ENCODE results near the gene GTF2A1L. TPM values are rescaled to one million over a fixed set of nuclear protein-coding genes. Genes with fewer than 3 reads are reported as not detected.
A peak's percentile ranks its signal among the peaks of the same experiment; 100 is the strongest.

Gene GTF2A1L
- polyA plus RNA-seq, 2 of the 4 experiments (the other 2 are of a cell fraction): not detected

- 0% methylated on average over 2 of the region's 2 CpGs for WGBS (ENCODE audit: missing lambda C conversion rate)
- Histone ChIP-seq H3K4me1 (no peaks in the 10 kb centered on the region), H3K27ac (no peak overlapping the region), H3K4me3 (no peak overlapping the region), H3K4me2 (no peak overlapping the region), H3K9me3 (no peaks in the 10 kb centered on the region)
- POLR2A ChIA-PET: no interaction called here
- no peak for DNase-seq (ENCODE audit: low read depth in 1 of 2, low spot score in 1 of 2)
- CTCF ChIA-PET: interaction anchor here (0.6 to 1.2 kb wide), 2 partner anchors 22 to 1741 kb away, joined by 3 read pairs; no protein-coding TSS in a partner anchor
- ATAC-seq: no peak
- FAIRE-seq: no peak
- no peak for TF ChIP-seq HEYL (CRISPR knock-in tag; IDR thresholded peaks at IDR 0.05)
- TF ChIP-seq RARB (CRISPR knock-in tag; IDR thresholded peaks at IDR 0.05): no peak
- no peak for TF ChIP-seq BCL3 (IDR thresholded peaks at IDR 0.05)
- TF ChIP-seq CBX2 (IDR thresholded peaks at IDR 0.05; ENCODE audit: borderline replicate concordance, low read depth): no peak
- no peak for TF ChIP-seq ELK1 (IDR thresholded peaks at IDR 0.05; ENCODE audit: low read depth, low read length)
- TF ChIP-seq RFX5 (IDR thresholded peaks at IDR 0.05): no peak
Observed at GRCh38 chr2:48635786-48636185, 18.1 kb downstream of the GTF2A1L start.

GRCh38 chr2:48638261-48638660 is 20.6 kb downstream of the GTF2A1L start:
- ATAC-seq: no peak
- Histone ChIP-seq H3K4me2 (no peak overlapping the region), H3K4me1 (no peaks in the 10 kb centered on the region), H3K4me3 (no peak overlapping the region), H3K27ac (no peak overlapping the region), H3K9me3 (no peaks in the 10 kb centered on the region)
- no peak for FAIRE-seq
- TF ChIP-seq ZC3H11A (IDR thresholded peaks at IDR 0.05) (no peak), SMC3 (IDR thresholded peaks at IDR 0.05) (no peak)
- ChIA-PET CTCF (interaction anchor here (0.9 to 1.0 kb wide), 2 partner anchors 15 to 16 kb away, joined by 3 to 5 read pairs; no protein-coding TSS in a partner anchor), POLR2A (no interaction called here)
- no peak for DNase-seq (ENCODE audit: low read depth in 1 of 2, low spot score in 1 of 2)
- 0% methylated on average over 1 of the region's 1 CpG for WGBS (ENCODE audit: missing lambda C conversion rate)

GRCh38 chr2:48651158-48651790 is 33.6 kb downstream of the GTF2A1L start:
- ATAC-seq (no peak), DNase-seq (ENCODE audit: low read depth in 1 of 2, low spot score in 1 of 2) (no peak), FAIRE-seq (no peak)
- no peaks in the 10 kb centered on the region for H3K4me1 ChIP-seq
- ChIA-PET POLR2A (no interaction called here), CTCF (interaction anchor here (0.5 kb wide), 1 partner anchor 240 kb away, joined by 3 read pairs; no protein-coding TSS in a partner anchor)
- H3K4me3 ChIP-seq: no peak overlapping the region
- no peak overlapping the region for H3K27ac ChIP-seq
- no peak overlapping the region for H3K4me2 ChIP-seq
- TF ChIP-seq JUN (IDR thresholded peaks at IDR 0.05): no peak
- TF ChIP-seq RARB (CRISPR knock-in tag; IDR thresholded peaks at IDR 0.05): no peak
- TF ChIP-seq KDM1A (IDR thresholded peaks at IDR 0.05; ENCODE audit: low read depth): no peak
- TF ChIP-seq CBX2 (IDR thresholded peaks at IDR 0.05; ENCODE audit: borderline replicate concordance, low read depth): no peak
- TF ChIP-seq SMC3 (IDR thresholded peaks at IDR 0.05): no peak
- no peak for TF ChIP-seq ZNF302 (CRISPR knock-in tag; IDR thresholded peaks at IDR 0.05)
- H3K9me3 ChIP-seq: no peaks in the 10 kb centered on the region
- WGBS (ENCODE audit: missing lambda C conversion rate): 8% methylated on average over 4 of the region's 4 CpGs

GRCh38 chr2:48668992-48669391 is 51.3 kb downstream of the GTF2A1L start:
- Histone ChIP-seq H3K4me1 (no peaks in the 10 kb centered on the region), H3K4me2 (no peak overlapping the region), H3K9me3 (no peaks in the 10 kb centered on the region), H3K4me3 (no peak overlapping the region), H3K27ac (no peak overlapping the region)
- ChIA-PET POLR2A (no interaction called here), CTCF (no interaction called here)
- TF ChIP-seq TP53 (CRISPR knock-in tag; IDR thresholded peaks at IDR 0.05) (no peak), CTCF (IDR thresholded peaks at IDR 0.05) (no peak), RARB (CRISPR knock-in tag; IDR thresholded peaks at IDR 0.05) (no peak), REST (IDR thresholded peaks at IDR 0.05) (no peak), CEBPB (IDR thresholded peaks at IDR 0.05) (no peak), FOXS1 (CRISPR knock-in tag; IDR thresholded peaks at IDR 0.05) (no peak), USF2 (IDR thresholded peaks at IDR 0.05) (no peak), CHD4 (IDR thresholded peaks at IDR 0.05; ENCODE audit: borderline replicate concordance) (no peak), E2F6 (IDR thresholded peaks at IDR 0.05; ENCODE audit: borderline replicate concordance, low read depth) (no peak), KDM1A (IDR thresholded peaks at IDR 0.05; ENCODE audit: low read depth) (no peak)
- ATAC-seq (no peak), FAIRE-seq (peak; percentile 49), DNase-seq (ENCODE audit: low read depth in 1 of 2, low spot score in 1 of 2) (no peak)
- 0% methylated on average over 1 of the region's 1 CpG for WGBS (ENCODE audit: missing lambda C conversion rate)
